Measurements from ENCODE around the gene CACNG6.

The CACNG6 gene

DNA sequence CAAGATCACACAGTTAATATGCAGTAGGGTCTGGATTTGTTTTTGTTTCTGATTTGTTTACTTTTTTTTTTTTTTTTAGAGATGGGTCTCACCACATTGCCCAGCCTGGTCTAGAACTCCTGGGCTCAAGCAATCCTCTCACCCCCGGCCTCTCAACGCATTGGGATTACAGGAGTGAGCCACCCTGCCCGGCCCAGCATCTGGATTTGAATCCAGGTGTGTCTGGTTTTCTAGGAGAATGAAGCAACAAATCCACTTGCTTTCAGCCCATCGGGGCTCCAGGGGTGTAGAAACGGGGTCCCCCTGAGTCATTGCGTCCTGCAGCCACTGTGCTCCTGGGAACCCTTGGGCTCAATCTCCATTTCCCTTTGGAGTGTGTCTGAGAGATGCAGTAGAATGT is 22.1 kb upstream of the CACNG6 start:
- DNase-seq = no peak

DNA sequence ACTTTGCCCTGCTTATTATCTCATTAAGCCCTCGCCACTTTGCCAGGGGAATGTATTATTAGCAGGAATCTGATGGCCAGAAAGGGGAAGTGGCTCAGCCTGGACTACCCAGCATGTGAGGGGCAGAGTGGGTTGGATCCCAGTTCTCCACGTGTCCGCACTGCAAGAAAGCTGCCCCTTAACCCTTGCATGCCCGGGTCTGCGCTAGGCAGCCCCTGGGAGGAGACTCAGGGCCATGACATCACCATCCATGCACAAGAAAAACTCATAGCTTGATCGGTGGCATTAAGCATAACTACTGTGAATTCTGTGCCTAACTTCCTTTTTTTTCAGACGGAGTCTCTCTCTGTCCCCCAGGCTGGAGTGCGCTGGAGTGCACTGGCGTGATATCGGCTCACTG is 19.8 kb upstream of the CACNG6 start:
- DNase-seq = no peak

DNA sequence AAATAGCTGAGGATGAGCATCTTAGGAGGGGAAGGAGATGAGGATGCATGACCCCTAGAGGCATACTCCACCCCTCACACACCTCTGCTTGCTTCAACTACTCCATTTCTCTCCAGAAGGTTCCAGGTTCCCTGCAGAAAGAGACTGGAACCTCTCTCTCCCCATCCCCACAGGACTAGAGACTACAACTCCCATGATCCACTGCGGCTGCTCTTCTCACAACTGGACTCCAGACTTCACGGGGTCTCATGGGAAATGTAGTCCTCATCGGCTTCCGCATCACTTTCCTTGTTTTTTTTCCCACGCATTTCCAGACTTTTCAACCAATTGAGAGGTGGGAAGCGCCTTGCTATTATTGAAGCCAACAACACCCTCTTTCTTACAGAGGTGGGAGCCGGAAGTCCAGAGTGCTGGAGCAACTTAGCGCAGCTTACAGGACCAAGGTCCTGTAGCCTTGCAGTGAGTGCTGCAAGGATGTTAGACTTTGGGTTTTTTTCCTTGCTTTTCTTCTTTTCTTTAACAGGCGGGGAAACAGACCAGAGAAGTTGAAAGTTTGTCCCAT is 13.9 kb upstream of the CACNG6 start:
- peak; percentile 51 for DNase-seq

DNA sequence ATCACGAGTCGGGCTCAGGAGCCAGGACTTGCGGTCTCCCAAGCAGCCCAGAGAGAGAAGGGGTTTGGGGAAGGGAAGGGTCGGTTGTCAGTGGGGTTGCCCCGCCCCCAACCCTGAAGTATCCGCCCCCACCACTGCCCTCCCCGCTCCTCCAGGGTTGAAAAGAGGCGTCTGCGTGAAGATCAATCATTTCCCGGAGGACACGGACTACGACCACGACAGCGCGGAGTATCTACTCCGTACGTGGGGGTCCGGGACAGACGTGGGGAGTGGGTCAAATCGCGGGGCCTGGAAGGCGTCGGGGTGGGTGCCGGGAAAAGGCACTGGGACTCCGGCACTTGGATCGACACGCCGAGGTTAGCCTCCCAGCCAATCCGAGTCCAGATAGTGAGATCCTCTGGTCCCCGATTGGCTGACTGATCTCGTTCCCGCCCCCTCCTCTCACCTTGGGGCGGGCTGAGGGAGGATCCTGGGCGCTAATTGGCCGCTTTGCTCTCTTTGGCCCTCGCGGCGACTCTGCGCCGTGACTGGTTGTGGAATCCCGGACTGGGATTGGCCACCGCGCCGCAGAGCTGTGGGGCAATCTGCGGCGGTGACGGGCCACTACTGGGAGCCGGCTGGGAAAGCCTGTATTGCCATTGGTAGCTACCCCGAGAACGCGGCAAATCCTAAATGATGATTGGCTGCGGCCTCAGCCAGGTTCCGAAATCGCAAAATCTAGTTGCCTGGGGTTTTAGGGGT is 13.3 kb upstream of the CACNG6 start:
- DNase-seq = no peak

DNA sequence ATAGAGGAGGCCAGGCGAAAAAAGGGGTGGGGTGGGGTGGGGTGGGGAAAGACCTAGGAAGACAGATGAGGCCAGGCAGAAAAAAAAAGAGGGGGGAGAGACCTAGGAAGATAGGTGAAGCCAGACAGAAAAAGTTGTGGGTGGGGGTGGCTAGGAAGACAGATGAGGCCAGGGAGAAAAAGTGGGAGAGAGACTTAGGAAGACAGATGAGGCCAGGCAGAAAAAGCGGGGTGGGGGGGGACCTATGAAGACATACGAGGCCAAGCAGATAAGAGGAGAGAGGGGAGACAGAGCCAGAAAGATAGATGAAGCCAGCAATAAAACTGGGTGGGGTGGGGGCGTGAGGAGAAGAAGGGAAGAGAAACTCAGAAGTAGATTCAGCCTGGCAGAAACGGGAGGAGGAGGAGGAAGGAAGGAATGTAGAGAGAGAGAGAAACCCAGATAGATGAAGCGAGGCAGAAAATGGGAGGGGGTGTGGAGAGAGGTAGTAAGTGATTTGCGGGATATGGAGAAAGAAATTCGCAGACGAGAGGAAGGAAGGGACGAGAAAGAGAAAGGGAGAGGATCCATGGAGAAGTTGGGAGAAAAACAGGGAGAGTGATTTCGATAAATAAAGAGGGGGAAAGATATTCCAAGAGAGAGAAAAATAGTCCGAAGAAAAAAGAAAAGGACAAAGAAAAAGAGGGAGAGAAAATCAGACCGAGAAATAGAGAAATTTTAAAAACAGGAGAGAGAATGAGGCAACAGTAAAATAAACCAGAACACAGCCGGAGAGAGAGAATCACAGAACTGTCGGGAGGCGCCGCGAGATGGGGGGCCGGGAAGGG is 12.2 kb upstream of the CACNG6 start:
- DNase-seq = no peak

DNA sequence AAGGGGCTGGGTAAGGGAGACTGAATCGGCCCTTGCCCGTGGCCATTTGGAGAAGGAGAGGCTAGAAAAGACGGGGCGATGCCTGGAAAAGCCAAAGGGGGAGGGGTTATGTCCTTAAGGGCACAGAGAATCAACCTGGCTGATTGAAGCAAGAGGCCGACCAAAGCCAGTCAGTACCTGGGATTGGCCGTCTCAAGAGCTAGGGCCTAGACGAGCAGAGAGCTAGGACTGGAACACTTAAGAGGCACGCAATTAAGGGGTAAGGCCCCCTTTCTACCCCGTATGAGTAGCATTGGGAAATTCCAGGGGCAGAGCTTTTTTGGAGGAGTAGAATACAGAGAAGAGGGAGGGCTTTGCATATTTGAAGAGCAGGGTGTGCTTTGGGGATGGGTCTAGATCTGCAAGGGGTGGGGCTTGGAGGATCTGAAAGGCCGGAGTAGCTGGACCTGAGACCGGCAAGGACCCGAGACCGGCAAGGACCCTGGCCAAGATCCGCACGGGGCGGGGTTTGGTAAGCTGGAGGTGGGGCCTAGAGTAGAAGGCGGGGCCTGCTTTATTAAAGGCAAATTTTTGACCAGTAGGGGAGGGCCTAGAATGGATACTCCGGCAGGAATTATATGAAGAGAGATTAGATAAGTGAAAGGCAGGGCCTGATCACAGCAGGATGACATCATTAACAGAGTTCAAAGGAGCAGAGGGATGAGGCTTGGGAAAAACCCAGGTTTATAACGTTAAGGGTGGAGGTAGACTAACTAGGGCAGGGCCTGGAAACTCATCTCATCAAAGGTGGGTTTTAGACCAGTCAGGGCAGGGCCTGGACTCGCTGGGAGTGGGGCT is 10.7 kb upstream of the CACNG6 start:
- no peak for DNase-seq

DNA sequence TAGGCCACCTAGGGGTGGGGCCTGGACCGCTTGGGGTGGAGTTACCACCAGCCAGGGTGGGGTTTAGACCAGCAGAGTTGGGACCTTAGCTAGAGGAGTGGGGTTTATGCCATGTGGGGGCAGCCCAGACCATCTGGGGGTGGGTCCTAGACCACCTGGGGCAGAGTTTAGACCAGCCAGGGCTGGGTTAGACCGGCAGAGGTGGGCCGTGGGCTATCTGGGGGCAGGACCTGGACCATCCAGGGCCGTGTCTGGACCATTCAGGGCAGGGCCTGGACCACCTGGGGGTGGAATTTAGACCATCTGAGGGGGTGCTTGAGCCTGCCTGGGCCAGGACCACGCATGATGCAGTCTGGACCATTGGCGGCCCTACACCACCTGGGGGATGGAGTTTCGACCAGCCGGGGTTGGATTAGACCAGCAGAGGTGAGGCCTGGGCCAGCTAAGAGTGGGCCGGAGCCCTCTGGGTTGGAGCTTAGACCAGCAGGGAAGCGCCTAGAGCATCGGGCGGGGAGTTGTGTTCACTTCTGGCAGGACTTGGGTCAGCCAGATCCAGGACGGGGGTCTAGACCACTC is 10.0 kb upstream of the CACNG6 start:
- no peak for DNase-seq

DNA sequence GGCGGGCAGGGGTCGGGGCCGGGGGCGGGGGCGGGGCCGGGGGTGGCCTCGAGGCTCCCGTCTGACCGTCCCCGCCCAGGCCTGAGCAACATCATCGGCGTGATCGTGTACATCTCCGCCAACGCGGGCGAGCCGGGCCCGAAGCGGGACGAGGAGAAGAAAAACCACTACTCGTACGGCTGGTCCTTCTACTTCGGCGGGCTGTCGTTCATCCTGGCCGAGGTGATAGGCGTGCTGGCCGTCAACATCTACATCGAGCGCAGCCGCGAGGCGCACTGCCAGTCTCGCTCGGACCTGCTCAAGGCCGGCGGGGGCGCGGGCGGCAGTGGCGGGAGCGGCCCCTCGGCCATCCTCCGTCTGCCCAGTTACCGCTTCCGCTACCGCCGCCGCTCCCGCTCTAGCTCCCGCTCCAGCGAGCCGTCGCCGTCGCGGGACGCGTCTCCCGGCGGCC is 9.4 kb upstream of the CACNG6 start:
- no peak for DNase-seq

DNA sequence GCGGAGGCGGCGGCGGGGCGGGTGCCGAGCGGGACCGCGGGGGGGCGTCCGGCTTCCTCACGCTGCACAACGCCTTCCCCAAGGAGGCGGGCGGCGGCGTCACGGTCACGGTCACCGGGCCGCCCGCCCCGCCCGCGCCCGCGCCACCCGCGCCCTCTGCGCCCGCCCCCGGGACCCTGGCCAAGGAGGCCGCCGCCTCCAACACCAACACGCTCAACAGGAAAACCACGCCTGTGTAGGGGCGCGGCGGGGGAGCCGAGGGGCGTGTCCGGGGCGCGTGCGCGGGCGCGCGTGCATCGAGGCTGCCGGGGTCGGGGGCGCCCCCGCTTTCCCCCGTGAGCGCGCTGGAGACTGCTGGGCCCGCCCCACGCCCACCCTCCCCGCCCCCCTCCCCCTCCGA is 8.8 kb upstream of the CACNG6 start:
- DNase-seq = no peak

DNA sequence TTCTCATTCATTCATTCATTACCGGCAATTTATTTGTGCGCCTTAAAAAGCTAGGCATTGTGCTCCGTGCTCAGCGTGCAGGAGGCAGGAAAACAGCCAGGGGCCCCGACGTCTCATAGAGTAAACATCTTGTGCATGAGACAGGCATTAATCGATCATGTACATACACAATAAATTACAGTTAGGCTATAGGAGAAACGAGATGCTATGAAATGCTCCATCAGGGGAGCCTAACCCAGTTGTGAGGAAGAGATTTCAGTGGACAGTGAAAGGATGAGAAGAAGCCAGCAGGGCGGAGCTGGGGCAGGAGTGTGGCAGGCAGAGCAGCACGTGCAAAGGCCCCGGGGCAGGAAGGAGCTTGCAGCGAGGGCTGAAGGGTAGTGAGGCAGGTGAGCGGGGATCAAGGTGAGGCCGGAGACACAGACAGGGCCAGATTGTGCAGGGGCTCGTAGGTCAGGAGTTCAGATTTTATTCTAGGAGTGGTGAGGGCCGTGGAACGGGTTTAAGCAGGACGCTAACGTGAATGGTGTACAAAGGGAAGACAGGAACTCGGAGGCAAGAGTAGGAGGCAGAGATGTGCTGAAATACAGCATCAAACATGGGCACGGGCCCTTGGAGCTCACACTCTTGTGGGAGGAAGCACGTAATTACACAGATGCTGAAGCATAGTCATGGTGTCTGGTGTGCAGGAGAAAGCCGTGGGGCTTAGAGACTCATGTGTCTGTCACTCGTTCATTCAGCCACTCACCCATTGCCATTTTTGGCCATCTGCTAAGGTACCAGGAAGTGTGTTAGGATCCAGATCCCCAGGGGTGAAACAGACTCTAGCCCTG is 7.8 kb upstream of the CACNG6 start:
- no peak for DNase-seq

DNA sequence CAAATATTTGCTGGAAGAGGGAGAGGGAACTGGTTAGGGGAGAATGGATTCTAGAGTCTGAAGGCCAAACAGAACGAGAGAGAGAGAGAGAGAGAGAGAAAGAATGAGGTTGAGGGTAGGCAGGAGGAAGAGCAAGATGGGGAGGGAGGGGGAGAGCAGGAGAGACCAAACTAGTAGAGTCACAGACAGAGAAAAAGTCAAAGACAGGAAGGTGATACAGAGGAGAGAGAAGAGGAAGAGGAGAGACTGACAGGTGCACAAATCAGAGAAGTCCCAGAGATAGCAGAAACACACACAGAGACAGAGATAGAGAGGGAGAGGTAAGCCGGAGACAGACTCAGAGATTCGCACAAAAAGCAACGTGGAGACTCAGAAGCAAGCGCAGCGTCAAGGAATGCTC is 5.6 kb upstream of the CACNG6 start:
- no peak for DNase-seq

DNA sequence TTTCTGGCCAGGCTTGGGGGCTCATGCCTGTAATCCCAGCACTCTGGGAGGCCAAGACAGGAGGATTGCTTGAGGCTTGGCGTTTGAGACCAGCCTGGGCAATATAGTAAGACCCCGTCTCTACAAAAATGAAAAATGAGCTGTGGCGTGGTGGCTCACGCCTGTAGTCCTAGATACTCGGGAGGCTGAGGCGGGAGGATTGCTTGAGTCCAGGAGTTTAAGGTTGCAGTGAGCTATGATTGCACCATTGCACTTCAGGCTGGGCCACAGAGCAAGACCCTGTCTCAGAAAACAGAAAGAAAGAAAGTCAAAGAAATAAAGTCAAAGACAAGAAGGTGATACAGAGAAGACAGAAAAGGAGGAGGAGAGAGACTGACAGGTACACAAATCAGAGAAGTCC is 2.5 kb upstream of the CACNG6 start:
- DNase-seq = no peak

DNA sequence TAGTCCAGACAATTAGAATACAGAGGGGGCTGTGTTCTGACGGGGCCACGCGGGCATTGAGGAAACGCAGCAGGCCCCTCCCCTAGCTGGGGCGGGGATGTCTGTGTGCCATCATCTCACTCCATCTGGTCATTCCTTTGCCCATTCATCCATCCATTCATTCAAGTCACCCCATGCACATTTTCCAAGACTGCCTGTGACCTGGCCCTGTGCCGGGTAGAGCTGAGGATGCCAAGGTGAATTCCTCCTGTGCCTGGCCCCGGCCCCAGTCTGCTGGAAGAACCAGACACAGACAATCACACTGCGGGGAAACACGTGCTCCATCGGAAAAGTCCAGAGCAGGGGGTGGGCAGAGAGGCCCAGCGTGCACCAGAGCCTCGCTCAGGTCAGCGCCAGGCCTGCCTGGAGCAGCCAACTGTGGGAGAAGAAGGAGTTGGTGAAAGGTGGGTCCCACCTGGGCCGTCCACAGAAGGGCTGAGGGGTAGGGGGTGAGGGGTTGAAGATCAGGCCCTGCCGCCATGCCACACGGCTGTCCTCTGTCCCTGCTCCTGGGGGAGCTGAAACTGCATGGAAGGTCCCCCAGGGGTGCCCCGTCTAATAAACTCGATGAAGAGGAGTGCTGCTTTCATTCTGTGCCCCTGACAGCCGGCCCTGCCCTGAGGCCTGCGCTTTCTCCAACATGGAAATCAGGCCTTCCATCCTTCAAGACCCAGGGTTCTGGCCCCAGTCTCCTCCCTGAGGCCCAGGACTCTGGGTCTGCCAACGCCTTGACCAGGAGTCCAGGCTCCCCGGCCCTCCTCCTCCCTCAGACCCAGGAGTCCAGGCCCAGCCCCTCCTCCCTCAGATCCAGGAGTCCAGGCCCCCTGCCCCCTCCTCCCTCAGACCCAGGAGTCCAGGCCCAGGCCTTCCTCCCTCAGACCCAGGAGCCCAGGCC is 1.6 kb upstream of the CACNG6 start:
- no peak for DNase-seq

DNA sequence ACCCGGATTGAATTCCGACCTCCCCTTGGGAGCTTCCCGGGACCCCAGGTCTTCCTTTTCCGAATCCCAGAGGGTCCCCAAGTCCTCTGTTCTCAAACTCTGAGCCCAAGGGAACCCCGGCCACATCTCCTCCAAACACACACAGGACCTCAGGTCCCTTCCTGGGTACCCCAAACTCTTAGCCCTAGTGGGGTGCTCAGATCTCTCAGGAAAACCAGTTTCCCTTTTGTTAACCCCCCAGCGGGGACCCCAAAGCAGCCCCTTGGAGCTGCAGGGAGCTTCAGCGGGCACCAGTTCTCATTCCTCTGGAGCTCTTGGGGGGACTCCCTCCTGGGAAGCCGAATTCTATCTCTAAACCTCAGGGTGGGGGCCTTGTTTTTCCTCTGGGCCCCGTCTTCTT is 774 bp downstream of the CACNG6 start:
- no peak for DNase-seq

DNA sequence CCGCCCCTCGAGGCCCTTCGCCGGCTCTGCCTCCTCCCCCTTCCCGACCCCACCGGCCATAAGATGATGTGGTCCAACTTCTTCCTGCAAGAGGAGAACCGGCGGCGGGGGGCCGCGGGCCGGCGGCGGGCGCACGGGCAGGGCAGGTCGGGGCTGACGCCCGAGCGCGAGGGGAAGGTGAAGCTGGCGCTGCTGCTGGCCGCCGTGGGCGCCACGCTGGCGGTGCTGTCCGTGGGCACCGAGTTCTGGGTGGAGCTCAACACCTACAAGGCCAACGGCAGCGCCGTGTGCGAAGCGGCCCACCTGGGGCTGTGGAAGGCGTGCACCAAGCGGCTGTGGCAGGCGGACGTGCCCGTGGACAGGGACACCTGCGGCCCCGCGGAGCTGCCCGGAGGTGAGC is 1.4 kb downstream of the CACNG6 start:
- DNase-seq = no peak

DNA sequence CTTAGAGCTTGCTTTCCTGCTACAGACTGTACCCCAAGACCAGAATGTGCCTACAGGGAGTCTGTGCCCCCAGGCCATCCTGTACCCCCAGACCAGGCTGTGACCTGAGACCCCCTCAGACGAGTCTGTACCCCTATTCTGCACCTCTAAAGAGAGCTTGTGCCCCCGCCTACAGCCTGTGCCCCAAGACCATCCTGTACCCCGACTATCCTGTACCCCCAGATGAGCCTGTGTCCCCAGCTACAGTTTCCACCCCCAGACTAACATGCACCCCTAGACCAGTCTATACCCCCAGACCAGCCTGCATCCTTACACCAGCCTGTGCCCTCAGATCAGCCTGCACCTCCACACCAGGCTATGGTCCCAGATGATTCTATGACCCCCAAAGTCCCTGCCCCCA is 2.0 kb downstream of the CACNG6 start:
- DNase-seq = no peak

DNA sequence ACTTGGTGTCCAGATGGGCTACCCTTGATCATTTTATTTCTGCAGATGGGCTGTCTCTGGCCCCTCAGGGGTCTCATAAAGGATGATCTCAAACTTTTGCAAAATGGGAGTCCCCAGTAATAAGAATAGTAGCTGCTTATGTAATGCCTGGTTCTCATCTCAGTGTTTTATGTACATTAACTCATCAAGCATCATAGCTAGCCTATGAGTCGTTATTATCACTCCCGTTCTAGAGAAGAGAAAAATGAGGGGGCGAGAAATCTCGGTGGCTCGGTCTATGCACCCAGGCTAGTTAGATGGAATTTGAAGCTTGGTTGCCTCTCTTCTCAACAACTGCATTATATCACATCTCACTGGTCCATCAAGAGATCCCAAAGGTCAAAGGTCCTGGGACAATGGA is 3.4 kb downstream of the CACNG6 start:
- no peak for DNase-seq

DNA sequence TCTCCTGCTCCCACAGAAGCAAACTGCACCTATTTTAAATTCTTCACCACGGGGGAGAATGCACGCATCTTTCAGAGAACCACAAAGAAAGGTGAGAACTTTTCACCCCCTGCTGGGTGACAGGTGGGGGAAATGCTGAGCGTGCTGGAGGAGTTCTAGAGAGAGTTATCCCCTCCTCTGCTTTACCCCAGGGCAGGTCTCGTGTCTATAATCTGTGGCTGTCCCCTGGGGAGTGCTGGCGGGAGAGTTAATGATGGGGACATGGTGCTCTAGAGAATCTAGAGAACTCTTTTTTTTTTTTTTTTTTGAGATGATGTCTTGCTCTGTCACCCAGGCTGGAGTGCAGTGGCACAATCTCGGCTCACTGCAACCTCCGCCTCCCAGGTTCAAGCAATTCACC is 6.8 kb downstream of the CACNG6 start:
- no peak for DNase-seq

DNA sequence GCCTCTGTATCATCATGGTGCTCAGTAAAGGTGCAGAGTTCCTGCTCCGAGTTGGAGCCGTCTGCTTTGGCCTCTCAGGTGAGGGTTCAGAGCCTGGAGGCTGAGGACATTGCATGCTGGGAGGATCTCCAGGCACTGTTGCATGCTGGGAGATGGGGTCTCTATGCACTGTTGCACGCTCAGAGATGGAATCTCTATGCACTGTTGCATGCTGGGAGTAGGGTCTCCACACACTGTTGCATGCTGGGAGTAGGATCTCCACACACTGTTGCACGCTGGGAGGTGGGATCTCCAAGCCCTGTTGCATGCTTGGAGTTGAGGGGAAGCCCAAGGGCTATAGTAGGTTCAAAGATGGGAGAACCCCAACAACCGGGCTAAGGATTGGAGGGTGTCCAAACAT is 8.3 kb downstream of the CACNG6 start:
- DNase-seq = no peak

DNA sequence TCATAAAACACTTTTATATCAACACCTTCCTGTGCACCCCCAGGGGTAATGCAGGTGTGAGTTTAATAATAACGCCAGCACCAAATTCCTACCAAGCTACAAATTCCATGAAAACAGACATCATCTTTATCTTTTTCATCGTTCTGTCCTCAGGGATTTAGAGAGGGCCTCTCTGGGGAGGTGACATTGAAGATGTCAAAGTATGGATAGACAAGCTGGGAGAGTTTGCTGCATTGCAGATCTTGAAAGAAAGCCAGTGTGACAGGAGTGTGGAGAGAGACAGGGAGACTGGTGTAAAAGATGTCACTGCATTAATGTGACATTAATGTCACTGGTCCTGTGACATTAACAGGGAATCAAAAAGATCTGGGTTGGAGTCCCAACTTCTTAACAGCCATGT is 10.1 kb downstream of the CACNG6 start:
- DNase-seq = no peak
